ENCODE data around the gene PPP1R1B.

PPP1R1B gene

DNA sequence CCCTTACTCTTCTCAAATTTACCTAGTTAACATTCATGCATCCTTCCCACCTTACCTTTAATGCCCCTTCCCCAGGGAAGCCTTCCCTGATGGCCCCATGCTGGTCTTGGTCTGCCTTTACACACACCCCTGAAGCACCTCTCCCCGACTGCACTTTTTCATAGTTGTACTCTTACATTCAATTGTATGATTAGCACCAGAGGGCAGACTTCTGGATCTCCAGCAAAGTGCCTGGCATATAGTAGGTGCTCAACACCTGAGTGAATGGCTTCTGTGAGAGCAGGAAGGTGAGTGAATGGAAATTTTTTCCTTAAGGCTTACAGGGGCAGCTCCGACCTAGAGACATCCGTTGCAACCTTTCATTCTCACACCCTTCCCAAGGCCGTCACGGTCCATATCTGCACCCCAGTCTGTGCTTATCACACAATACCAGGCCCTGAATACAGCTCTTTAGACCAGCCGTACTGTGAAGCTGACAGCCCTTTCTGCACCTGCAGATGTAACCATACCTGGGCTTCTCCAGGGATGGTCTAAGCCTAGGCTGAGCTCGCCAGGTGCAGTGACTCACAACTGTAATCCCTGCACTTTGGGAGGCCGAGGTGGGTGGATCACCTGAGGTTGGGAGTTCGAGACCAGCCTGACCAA, 56.7 kb downstream of the PPP1R1B start:
- DNase-seq (ENCODE audit: low read depth): no peak

DNA sequence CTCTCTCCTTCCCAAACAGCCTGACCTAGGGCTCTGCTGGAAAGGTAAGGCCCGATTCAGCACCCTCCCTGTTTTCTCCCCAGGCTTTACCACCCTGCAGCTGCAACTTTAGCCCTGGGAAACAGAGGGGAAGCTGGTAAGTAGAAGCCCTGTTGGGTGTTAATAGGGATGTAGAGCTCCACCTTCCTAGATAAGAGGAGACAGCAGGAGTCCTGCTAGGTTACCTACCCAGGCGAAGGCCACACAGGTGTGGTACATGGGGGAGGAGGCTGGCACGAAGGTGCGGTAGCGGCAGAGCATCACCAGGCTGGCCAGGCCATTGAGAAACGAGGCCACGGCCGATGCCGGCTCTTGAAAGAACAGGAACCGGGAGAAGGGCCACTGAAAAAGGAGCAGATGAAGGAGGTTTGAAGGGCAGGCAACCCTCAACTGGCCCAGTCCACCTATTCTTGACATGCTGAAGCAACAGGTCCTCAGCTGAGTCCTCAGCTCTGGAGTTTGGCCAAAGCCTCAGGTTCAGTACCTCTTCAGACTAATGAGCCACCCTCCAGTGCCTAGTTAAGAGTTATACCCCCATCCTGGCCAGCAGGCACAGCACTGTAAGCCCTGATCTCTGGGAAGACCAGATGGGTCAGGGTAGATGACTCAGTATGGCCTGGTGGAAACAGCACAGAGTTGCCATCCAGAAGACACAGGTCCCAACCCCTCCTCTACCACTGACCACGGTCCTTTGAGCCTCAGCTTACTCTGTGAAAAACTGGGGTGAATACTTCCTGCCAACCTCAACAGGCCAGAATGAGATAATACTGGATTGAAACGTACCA, 57.8 kb downstream of the PPP1R1B start:
- no peak for DNase-seq (ENCODE audit: low read depth)
